Stimulated activated CD8-positive, alpha-beta memory T cell treated with anti-CD3 and anti-CD28 coated beads, Interleukin-2, amount 100 ng/mL, for 1 hour (primary cell): ENCODE measurements around the gene PABPC1L.

ENCODE experiments used
- DNase-seq, 2 donors: peaks; one replicate each; pipeline ENCODE4 v3.0.0-alpha.2; 2020; ENCODE audit warnings: low read depth in 2 of 2

The PABPC1L gene

GRCh38 chr20:44966030-44966961, 56.4 kb downstream of the PABPC1L start, which contains the start of gene STK4:
Gene STK4 (plus strand): TSS chr20:44966512. CDS start chr20:44966569, 57 bp downstream.
- DNase-seq = peak; percentile 93

GRCh38 chr20:44967207-44967807, 57.4 kb downstream of the PABPC1L start:
- DNase-seq = peak in 1 of 2 donors; percentile 15

- DNase-seq = no peak
Observed at GRCh38 chr20:44969300-44969894, 59.5 kb downstream of the PABPC1L start.

- no peak for DNase-seq
Observed at GRCh38 chr20:44970243-44970757, 60.4 kb downstream of the PABPC1L start.

- no peak for DNase-seq
Observed at GRCh38 chr20:44973053-44973452, 63.2 kb downstream of the PABPC1L start.

- no peak for DNase-seq
Observed at GRCh38 chr20:44976698-44977097, 66.8 kb downstream of the PABPC1L start.

GRCh38 chr20:44979090-44979621, 69.3 kb downstream of the PABPC1L start:
- peak; percentile 45 to 46 for DNase-seq

- no peak for DNase-seq
Observed at GRCh38 chr20:44981736-44982406, 72.0 kb downstream of the PABPC1L start.

- DNase-seq = no peak
Observed at GRCh38 chr20:44983093-44983674, 73.3 kb downstream of the PABPC1L start.

GRCh38 chr20:44988631-44989171, 78.8 kb downstream of the PABPC1L start:
- no peak for DNase-seq
